Endodermal cell (in vitro differentiated cells): Measurements from ENCODE around the gene SERPINB7. TPM values are rescaled to one million over a fixed set of nuclear protein-coding genes. Genes with fewer than 3 reads are reported as not detected.

Experiments
- DNase-seq: peaks from one replicate; pipeline ENCODE4 v3.0.0-alpha.2; 2017
- H3K27ac ChIP-seq: 2 replicates; pipeline ENCODE4 v1.5.1; 2013; ENCODE audit warnings: mild to moderate bottlenecking, low read depth, low read length, moderate library complexity
- H3K27me3 ChIP-seq: 2 replicates; pipeline ENCODE4 v1.6.1; 2013; ENCODE audit warnings: mild to moderate bottlenecking, low read length, moderate library complexity; ENCODE audit not compliant: insufficient read depth, control insufficient read depth, poor library complexity, severe bottlenecking
- H3K36me3 ChIP-seq: 2 replicates; pipeline ENCODE4 v1.7.0; 2013; ENCODE audit warnings: mild to moderate bottlenecking, low read length, moderate library complexity; ENCODE audit not compliant: control insufficient read depth, insufficient read depth
- H3K4me1 ChIP-seq: one replicate; pipeline ENCODE4 v1.7.0; 2013; ENCODE audit warnings: low read length; ENCODE audit not compliant: control insufficient read depth, insufficient read depth
- H3K4me3 ChIP-seq: 2 replicates; pipeline ENCODE4 v1.5.1; 2013; ENCODE audit warnings: mild to moderate bottlenecking, low read length, moderate library complexity
- H3K9ac ChIP-seq: 2 replicates; pipeline ENCODE4 v1.6.1; 2013; ENCODE audit warnings: mild to moderate bottlenecking, low read length, moderate library complexity; ENCODE audit not compliant: poor library complexity, severe bottlenecking; ENCODE audit errors: extremely low read depth
- H3K9me3 ChIP-seq: 2 replicates; pipeline ENCODE4 v1.6.1; 2013; ENCODE audit warnings: mild to moderate bottlenecking, low read length, moderate library complexity; ENCODE audit not compliant: control insufficient read depth
- H3K27ac Mint-ChIP-seq: 2 replicates; pipeline ENCODE4 v1.8.0; 2020; ENCODE audit warnings: mixed read lengths
- H3K27me3 Mint-ChIP-seq: 2 replicates; pipeline ENCODE4 v1.8.0; 2021; ENCODE audit warnings: mild to moderate bottlenecking, mixed read lengths; ENCODE audit not compliant: insufficient read depth
- H3K36me3 Mint-ChIP-seq: 2 replicates; pipeline ENCODE4 v1.8.0; 2020; ENCODE audit warnings: low read depth, mixed read lengths
- H3K4me1 Mint-ChIP-seq: 2 replicates; pipeline ENCODE4 v1.8.0; 2020; ENCODE audit warnings: mixed read lengths
- H3K4me3 Mint-ChIP-seq: 2 replicates; pipeline ENCODE4 v1.8.0; 2020; ENCODE audit warnings: mild to moderate bottlenecking, moderate library complexity, mixed read lengths
- H3K9me3 Mint-ChIP-seq: 2 replicates; pipeline ENCODE4 v1.8.0; 2020; ENCODE audit warnings: mild to moderate bottlenecking, mixed read lengths
- CTCF ChIP-seq: fragments of 200-600 bp; sonication (generic); conservative IDR thresholded peaks from 2 replicates; pipeline ENCODE4 v1.5.0; 2021; ENCODE audit warnings: antibody characterized with exemption, mild to moderate bottlenecking
- WGBS, 2 experiments: methylation state at CpG; one replicate each; pipeline versions ENCODE4 v1.1.5 to v1.1.7; 2013; ENCODE audit warnings: missing lambda C conversion rate in 2 of 2, mixed read lengths in 1 of 2; ENCODE audit not compliant: insufficient coverage in 1 of 2, insufficient read length in 1 of 2; 5-methylcytosine and 5-hydroxymethylcytosine counted together
- total RNA-seq, 2 donors: library from RNA; stranded (reverse); fragmentation: NEBNext Ultra II Directional in 1 of 2; extraction: Animal tissue kit (Norgen Biotek cat#: 25700) in 1 of 2; gene quantifications; 2 replicates in 1 of 2; 3 replicates in 1 of 2; pipeline ENCODE4 v1.2.1, GENCODE V29; 2021

SERPINB7 gene
- total RNA-seq, 2 donors from 2014 or later, result not detected

- H3K36me3 ChIP-seq, result no peaks in the 10 kb centered on the region
- no peaks in the 10 kb centered on the region for H3K27me3 ChIP-seq
- no peak for TF ChIP-seq CTCF
- H3K27ac ChIP-seq, result no peak overlapping the region
- Mint-ChIP-seq H3K4me1 (peaks cover 7% of the 10 kb centered on the region), H3K4me3 (no peak overlapping the region), H3K27me3 (peaks cover 1% of the 10 kb centered on the region), H3K9me3 (no peaks in the 10 kb centered on the region), H3K27ac (no peak overlapping the region), H3K36me3 (no peaks in the 10 kb centered on the region)
- H3K4me1 ChIP-seq, result peaks cover 3% of the 10 kb centered on the region
- H3K4me3 ChIP-seq, result no peak overlapping the region
- H3K9me3 ChIP-seq, result no peaks in the 10 kb centered on the region
- DNase-seq, result no peak
- H3K9ac ChIP-seq, result no peak overlapping the region
- whole genome bisulfite sequencing, 2 experiments, result 89 to 90% methylated on average over 4 to 6 of the region's 6 CpGs
Measured at GRCh38 chr18:63831080-63831788, 56.0 kb downstream of the SERPINB7 start.

- no peak for DNase-seq
- no peaks in the 10 kb centered on the region for H3K9me3 Mint-ChIP-seq
- no peak overlapping the region for H3K27ac Mint-ChIP-seq
- H3K36me3 Mint-ChIP-seq, result no peaks in the 10 kb centered on the region
- Histone ChIP-seq H3K4me1 (peaks cover 3% of the 10 kb centered on the region), H3K4me3 (no peak overlapping the region), H3K36me3 (no peaks in the 10 kb centered on the region), H3K27ac (no peak overlapping the region), H3K9me3 (no peaks in the 10 kb centered on the region), H3K27me3 (no peaks in the 10 kb centered on the region), H3K9ac (no peak overlapping the region)
- H3K27me3 Mint-ChIP-seq, result peaks cover 1% of the 10 kb centered on the region
- no peak overlapping the region for H3K4me3 Mint-ChIP-seq
- 100% methylated on average over 1 of the region's 1 CpG; no CpG with 5 or more reads in 1 of the 2 experiments for WGBS, 2 experiments
- TF ChIP-seq CTCF, result no peak
- H3K4me1 Mint-ChIP-seq, result peaks cover 7% of the 10 kb centered on the region
Measured at GRCh38 chr18:63832470-63832869, 57.3 kb downstream of the SERPINB7 start.

- no peak for TF ChIP-seq CTCF
- H3K9me3 ChIP-seq, result no peaks in the 10 kb centered on the region
- no peaks in the 10 kb centered on the region for H3K4me1 ChIP-seq
- no peaks in the 10 kb centered on the region for H3K36me3 Mint-ChIP-seq
- H3K27me3 Mint-ChIP-seq, result peaks cover 1% of the 10 kb centered on the region
- no peaks in the 10 kb centered on the region for H3K36me3 ChIP-seq
- H3K4me3 ChIP-seq, result no peak overlapping the region
- H3K9ac ChIP-seq, result no peak overlapping the region
- no peak overlapping the region for H3K4me3 Mint-ChIP-seq
- H3K4me1 Mint-ChIP-seq, result peaks cover 7% of the 10 kb centered on the region
- no peak for DNase-seq
- no peak overlapping the region for H3K27ac Mint-ChIP-seq
- WGBS, 2 experiments, result 97% methylated on average over 3 of the region's 4 CpGs; no CpG with 5 or more reads in 1 of the 2 experiments
- no peak overlapping the region for H3K27ac ChIP-seq
- no peaks in the 10 kb centered on the region for H3K27me3 ChIP-seq
- no peaks in the 10 kb centered on the region for H3K9me3 Mint-ChIP-seq
Measured at GRCh38 chr18:63834471-63835113, 59.4 kb downstream of the SERPINB7 start.
